Stimulated activated naive CD4-positive, alpha-beta T cell (primary cell): ENCODE measurements around the gene KNCN.

Source experiments
- DNase-seq, 6 experiments: peaks; one replicate each; lab custom pipeline; 2025; lab: John Stamatoyannopoulos, UW

Gene KNCN

DNA sequence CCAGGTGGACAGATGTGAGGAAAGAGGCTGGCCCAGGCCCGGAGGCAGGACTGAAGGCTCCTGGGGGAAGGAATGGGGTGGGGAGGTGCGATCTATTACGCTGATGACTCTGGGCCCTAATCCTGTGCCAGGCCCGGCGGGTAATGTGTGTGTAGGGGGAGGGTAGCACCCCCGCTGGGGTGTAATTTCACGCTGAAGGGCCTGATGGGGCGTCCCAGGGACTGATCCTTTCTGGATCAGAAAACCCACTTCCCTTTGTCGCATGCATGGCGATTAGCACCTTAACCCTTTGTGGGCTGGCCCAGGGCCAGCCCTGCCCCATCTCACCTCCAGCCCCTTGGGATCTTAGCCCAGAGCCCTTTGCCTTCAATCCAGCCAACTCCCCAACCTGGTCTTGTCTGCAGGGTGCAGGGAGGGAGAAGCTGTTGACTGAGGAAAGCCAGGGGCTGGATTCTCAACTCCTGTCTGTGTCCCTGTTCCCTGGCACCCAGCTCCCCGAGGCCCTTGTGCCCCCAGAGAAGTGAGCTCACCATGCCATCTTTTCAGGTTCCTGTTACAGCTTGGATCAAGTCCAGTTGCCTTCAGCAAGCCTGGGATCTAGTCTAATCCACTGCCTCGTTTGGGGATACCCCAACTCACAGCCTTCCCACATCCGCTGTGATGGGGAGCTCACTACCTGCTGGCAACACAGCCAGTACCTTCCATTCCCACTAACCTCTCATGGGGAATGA lies 26.0 kb downstream of the KNCN start:
- DNase-seq = no peak

DNA sequence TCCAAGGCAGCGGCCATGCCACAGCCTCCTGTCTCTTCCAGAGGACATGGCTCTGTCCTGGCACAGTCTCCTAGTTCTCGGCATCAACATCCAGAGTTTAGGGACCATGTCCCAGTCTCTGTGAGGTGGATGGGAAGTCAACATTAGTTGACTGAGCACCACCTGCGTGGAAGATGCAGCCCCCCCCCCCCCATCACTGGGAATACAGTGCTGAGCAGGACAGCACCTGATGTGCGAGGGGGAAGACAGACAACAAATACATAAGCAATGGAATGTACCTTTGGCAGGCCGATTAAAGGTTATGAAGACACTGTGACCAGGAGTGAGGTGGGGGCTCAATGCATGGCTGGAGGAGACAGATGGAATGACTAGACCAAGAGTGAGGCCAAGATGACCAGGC lies 26.6 kb downstream of the KNCN start:
- DNase-seq = no peak

DNA sequence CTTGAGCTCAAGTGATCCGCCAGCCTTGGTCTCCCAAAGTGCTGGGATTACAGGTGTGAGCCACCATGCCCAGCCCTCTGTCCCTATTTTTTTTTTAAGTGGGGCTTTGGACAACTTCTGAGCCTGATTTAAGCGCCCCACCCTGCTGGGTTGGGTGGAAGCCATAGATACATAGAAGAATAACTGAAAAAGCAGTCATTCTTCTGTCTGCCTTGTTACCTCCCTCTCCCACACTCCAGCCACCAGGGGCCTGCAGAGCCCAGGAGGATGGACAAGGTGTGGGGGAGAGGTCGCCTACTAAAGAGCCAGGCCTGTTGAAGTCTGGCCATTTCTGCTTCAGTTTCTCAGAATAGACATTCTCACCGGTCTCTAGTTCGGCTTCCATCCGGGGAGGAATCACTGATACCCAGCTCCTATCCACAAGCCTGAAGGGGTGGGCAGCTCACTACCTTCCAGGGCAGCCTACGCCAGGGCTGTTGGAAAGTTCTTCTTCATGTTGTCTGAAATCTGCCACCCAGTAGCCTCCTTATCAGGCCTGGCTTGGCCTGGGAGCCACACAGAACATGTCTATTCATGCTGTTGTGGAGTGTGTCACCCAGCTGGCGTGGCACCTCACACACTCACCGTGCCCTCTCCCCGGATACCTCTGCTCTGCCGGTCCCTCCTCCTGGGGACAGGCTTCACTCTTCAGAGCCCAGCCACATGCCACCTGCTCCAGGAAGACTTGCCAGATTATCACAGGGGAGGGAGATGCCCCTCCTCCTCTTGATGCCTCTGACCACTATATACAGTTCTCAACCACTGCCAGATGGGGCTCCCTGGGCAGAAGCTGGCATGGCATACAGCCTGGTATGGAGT lies 27.7 kb downstream of the KNCN start:
- no peak for DNase-seq

DNA sequence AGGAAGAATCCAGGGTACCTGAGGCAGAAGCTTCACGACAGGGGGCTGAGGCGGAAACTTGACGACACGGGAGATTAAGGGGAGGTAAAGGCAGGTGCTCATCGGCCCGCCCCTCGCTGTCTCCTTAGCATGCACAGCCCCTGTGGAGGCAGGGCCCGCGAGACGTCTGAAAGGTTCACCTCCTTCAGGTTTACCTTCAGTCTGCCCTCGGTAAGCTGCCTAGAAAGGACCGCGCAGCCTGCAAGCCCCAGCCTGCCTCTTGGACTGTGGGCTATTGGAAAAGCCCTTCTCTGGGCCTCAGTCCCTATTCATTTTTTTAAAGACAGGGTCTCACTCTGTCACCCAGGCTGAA lies 28.5 kb downstream of the KNCN start:
- DNase-seq = no peak

DNA sequence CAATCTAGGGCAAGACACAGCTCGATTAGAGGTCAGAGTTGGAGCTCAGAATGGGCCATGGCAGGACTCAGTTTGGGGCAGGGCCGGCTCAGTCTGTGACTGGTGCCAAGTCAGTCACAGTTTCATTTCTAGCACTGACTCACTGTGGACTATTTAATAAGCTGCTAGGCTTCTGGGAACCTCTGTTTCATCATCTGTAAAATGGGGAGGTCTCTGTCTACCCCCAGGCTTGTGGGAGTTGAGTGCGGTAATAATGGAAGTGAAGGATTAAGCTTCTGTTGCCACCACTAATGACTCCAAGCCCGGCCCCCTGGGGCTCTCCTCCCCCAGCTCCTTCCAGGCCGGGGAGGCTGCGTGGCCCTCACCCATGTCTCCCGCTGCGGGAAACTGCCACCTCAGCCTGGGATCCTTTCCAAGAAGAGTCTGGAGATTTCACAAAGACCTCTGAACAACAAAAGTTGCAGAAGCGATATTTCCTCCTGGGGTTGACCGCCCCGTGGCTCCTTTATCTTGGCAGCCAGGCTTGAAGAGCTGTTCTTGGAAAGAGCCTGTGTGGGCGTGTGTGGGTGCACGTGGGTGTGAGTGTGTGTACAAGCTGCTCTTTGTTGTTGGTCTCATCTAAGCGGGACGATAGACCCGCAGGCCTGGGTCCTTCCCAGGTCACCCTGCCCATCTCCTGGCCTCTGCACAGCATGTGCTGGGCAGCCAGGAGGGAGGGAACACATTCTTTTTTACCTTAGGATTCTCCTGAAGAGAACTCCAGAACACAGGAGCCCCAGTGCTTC lies 29.1 kb downstream of the KNCN start:
- no peak for DNase-seq

DNA sequence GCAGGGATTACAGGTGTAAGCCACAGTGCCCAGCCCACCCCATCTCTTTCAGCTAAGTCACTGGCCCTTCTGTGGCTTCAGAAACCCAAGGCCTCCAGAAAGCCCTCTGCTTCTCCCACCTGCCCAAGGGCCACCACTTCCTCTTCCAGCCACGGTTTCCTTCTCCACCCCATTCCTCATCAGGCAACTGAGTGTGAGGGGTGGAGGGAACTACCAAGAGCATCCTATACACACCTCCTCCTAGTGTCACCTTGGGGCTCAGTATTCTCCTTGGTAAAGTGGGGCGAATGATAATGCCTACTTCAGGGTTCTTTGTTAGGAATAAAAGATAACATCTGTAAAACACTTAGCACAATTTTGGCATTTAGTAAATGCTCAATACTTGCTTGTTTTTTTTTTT lies 30.0 kb downstream of the KNCN start:
- no peak for DNase-seq

DNA sequence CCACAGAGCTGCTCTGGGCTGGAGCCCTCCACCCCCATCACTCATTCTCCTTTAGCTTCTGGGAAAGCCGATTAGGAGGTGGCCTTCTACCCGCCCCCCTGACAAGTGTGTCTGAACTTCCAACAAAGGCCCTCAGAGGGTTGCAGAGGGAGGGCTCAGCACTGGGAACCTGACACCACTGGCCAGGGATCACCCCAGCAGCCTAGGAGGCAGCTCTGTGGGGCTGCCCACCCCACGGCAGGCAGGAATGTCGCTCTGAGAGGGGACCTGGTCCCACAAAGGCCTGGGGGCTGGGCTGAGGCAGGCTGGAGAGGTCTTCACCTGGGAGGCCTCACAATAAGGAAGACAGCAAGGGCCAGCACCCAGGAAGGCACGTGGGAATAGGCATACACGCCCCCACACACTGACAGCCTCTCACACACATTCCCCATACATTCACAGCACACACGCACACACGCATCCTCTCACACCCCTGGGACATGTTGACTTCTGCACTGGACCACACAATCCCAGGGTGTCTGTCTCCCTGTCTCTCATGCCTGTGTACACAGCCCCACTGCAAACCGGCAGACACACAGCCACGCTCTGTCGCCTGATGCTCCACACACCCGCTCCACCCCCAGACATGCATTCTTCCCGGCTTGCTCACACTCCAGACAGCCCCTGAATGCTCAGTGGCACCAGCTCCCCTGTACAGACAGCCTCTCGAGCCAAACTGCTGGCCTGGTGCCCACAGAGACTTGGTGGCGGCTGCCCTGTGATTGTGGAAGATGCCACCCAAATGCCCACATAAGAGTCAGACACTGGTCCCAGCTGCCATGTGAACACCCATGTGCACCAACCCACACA lies 31.2 kb downstream of the KNCN start:
- no peak for DNase-seq

DNA sequence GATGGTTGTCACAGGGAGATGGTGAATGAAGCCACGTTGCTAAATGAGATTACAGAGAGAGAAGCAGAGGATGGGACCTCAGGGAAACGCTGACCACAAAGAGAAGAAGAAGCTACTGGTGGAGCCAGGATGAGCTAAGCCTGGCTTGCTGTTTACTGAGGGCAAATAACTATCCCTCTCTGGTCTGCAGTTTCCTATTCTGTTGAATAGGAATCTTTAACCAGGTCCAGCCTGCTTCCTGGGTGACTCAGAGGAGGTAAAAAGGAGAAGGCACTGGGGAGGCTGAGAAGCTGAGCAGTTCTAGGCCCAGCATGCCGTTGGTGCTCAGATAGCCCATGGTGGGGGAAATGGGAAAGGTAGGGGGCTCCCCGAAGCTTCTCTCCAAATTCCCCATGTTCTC lies 32.2 kb downstream of the KNCN start:
- no peak for DNase-seq

DNA sequence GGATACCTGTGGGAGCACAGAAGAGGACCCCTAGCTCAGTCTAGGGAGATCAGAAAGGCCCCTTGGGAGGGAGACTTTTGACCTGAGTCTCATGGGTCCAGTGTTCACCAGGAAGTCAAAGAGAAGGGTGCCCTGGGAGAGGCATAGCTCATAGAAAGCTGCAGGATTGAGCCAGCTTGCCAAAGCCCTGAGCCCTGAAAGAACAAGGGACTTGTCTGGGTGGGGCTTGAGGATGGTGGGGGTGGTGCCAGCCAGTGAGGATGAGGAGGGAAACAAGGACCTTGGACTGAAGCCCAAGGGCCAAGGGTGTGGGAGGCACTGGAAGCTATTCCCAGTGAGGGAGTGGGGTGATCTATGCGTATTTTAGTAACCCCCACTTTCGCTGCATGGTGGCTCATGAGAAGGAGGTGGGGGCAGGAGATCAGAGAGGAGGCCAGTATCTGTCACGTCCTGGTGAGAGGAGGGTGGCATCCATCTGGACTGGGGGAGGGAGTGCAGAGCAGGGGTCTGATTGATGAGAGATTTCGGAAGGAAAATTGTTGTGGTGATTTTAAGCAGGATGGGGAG lies 33.4 kb downstream of the KNCN start:
- DNase-seq = no peak

DNA sequence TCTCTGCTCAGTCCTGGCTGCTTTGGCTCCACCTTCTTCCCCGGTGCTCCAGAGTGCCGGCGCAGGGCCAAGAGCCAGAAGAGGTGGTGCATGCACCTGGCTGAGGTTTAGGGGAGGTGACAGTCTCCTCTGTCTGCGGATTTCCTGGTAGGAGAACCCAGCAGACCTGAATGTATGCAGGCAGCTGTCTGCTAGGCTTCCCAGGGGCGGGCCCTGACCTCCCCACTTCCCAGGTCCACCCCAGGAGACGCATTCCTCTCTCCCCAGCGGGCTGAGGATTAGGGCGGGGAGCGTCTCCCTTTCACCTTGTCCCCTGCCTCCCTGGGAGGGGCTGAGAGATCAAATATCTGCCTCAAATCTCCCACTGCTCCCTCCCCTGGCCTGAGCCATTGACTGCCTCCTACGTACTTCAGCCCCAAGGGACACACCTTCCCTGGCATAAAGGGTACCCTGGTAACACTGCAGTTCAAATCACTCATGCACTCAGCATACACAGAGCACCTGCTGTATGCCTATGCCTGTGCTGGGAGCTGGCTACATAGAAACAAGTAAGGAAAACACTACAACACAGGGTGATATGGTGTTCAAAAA lies 34.3 kb downstream of the KNCN start:
- no peak for DNase-seq

DNA sequence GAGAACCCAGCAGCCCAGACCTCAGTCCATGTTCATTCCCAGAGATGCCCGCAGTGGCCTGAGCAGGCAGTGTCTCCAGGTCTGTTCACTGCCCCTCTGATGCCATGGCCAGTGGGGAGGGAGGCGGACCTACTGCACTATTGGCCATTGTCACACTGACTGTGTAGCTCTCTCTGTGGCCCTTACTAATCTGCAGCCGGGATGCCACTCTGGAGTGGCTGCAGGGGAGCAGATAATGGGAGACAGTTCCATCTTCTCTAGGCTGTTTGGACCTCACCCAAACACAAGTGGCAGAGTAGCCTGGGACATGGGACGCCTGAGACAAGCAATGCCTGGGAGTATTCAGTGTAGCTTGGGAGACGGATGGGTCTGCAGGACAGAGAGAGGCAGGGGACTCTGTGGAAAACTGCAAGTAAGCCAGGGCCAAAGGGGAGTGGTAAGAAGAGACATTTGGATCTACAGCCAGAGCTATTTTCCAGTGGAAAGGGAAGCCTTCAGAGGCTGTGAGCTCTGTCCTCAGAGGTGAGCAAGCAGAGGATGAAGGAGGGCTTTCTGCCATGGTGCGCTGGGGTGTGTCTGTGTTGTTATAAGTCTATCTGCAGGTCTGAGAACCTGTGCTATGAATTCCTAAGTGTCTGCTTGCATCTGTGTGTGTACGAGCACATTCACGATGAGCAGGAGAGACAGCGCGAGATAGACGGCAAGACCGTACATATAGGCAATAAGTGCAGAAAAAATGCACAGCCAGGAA lies 35.1 kb downstream of the KNCN start:
- DNase-seq = no peak

DNA sequence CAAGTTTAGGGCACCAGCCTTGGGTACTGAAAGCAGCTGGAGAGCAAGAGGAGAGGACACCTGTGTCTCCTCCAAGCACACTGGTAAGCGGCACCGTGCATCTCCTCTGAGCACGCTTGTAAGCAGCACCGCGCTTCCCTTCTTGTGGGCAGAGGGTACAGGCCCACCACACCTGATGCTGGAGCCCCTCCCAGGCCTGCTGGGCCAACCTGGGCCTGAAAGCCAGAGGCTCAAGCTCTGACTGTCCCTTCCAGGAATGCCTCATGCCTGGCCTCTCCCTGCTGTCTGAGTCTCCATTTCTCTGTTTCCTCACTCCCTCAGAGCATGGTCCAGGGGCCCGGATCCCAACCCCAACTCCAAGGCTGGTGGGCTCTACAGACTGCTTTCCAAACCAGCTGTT lies 35.9 kb downstream of the KNCN start:
- DNase-seq = no peak

DNA sequence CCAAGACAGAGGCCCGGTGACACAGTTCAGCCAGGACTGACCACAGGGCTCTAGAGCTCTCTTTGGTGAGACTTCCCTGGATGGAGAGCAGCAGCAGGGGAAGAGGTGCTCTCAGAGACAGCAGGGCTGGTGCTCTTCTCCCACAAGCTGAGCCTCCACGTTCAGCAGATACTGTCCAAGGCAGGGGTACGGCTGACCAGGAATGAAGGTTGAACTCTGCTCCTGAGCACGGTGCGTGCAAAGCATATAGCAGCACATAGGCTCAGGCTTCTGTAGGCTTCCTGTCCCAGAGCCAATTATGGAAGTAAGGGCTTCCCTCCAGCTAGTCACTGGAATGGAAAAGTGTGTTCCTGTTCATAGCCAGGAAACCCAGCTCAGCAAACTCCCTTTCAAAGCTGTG lies 37.9 kb downstream of the KNCN start:
- no peak for DNase-seq

DNA sequence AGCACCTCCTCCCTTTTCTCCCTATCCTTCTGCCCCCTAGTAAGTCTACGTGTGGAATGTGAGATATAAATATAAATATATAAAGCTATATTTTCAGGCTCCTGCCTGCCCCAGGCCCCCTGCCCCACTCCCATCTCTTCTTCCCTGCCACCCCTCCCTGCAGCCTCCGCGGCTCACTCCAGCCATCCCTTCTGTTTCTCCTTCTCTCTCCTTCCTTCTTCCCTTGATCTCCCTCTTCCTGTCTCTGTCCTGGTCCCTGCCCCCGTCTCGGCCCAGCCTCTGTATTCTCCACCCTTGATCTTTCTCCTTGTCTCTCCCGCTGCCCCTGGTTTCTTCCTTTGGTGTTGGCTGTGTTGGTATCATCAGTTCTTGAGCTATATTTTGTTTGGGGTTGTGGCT lies 38.7 kb downstream of the KNCN start:
- DNase-seq = no peak

DNA sequence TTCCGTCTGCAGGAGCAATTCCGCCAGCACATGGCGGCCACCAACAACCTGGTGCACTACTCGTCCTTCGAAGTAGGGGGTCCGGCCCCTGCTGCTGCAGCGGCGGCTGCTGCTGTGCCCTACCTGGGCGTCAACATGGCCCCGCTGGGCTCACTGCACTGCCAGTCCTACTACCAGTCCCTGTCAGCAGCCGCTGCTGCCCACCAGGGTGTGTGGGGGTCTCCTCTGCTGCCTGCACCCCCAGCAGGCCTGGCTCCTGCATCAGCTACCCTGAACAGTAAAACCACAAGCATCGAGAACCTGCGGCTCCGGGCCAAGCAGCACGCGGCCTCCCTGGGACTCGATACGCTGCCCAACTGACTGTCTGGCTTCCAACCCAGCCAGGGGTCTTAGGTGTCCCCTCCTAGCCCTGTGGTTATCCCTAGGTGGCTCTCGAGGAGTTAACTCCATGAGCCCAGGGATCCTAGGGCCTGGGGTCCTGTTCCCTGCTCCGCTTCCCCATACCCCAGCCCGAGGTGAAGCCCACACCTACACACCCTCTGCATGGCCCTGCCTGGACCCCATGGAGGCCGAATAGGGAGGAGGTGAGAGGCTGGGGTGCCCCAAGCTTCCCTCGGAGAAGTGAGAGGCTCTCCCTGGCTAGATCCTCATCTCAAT lies 39.2 kb downstream of the KNCN start:
- no peak for DNase-seq

DNA sequence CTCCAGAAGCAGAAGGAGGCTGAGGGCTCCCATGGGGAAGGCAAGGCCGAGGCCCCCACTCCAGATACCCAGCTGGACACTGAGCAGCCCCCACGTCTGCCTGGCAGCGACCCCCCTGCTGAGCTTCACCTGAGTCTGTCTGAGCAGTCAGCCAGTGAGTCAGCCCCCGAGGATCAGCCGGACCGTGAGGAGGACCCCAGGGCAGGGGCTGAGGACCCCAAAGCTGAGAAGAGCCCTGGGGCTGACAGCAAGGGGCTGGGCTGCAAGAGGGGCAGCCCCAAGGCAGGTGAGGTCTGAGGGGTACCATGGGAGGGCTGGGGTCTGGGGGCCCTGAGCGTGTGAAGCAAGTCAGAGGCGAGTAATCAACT lies 40.5 kb downstream of the KNCN start:
- DNase-seq = no peak

DNA sequence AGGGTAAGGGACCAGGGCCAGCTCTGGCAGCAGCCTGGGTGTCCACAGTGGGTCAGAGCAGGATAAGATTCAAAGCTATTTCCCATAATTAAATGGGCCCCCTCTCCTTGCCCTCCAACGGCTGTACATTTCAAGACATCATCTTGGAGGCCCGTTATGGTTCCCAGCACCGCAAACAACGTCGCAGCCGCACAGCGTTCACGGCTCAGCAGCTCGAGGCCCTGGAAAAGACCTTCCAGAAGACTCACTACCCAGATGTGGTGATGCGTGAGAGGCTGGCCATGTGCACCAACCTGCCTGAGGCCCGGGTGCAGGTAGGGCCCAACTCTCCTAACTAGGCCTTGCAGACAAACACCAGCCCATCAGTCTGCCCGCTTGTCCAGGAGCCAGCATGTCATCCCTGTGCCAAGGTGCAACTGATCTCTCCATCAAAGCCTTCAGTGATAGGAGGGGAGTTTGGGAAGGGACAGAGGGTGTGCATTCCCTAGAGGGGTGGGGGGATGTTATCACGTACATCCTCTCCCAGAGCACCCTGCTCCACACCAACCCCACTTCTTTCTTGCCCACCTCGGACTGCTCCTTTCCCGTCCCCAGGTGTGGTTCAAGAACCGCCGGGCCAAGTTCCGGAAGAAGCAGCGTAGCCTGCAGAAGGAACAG lies 41.0 kb downstream of the KNCN start:
- DNase-seq = no peak

DNA sequence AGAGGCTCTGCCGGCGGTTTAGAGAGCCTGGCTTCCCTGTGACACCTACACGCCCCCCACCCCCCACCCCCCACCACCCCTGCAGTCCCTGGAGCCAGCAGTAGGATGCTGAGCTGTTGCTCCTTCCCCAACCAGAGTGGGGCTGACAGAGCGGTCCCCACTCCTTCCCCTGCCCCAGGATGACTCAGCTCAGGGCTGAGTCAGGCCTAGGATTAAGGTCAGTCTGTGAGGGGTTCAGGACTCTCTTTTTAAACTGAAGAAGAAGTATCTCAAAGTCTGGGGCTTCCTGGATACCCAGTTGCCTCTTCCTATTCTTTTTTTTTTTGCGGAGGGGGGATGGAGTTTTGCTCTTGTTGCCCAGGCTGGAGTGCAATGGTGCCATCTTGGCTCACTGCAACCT lies 42.7 kb downstream of the KNCN start:
- DNase-seq = no peak

DNA sequence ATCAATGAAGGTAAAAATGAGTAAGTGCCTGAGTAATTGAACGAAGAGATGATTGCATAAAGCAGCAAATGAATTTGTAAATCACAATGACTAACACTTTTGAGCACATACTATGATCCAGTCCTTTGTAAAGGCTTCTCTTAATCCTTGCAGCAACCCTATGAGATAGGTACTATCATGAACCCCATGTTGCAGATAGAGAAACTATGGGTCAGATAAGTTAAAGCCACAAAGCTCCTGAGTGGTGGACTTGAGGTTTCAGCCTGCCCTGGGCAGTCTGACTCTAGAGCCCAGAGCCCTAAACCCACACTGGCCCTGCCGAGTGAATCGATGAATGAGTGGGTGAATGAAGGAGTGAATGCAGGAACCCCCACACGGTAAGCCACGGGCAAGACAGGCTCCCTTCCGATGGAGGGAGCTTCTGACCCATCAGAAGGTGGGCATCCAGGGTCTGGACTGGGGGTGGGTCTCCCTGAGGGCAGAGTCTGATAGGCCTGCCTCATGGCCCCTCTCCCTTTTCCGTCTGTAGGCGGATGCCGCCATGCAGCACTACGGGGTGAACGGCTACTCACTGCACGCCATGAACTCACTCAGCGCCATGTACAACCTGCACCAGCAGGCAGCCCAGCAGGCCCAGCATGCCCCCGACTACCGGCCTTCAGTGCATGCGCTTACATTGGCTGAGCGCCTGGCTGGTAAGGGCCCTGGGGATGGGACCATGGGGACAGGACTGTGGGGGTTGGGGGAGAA lies 44.8 kb downstream of the KNCN start:
- DNase-seq = no peak
